HuH-7 (cell line): ENCODE data around the gene CHDH.

Experiments used
- DNase-seq: peaks from one replicate; pipeline ENCODE4 v3.0.0; 2011; ENCODE audit warnings: low spot score

CHDH gene

GRCh38 chr3:53823956-53824657, 22.1 kb downstream of the CHDH start:
- no peak for DNase-seq

- no peak for DNase-seq
These were observed 22.9 kb downstream of the CHDH start for GRCh38 chr3:53823026-53823955.

GRCh38 chr3:53822331-53822741, 23.9 kb downstream of the CHDH start:
- no peak for DNase-seq

- DNase-seq = no peak
These were observed 24.5 kb downstream of the CHDH start for GRCh38 chr3:53821631-53822121.

- no peak for DNase-seq
These were observed 25.3 kb downstream of the CHDH start for GRCh38 chr3:53820756-53821580.

GRCh38 chr3:53820084-53820483, 26.1 kb downstream of the CHDH start:
- no peak for DNase-seq

- DNase-seq = no peak
These were observed 26.9 kb downstream of the CHDH start for GRCh38 chr3:53819163-53819868.

- no peak for DNase-seq
These were observed 27.7 kb downstream of the CHDH start for GRCh38 chr3:53818221-53819162.

GRCh38 chr3:53817809-53818208, 28.4 kb downstream of the CHDH start:
- DNase-seq = no peak

GRCh38 chr3:53817211-53817610, 29.0 kb downstream of the CHDH start:
- DNase-seq = no peak

- no peak for DNase-seq
These were observed 29.8 kb downstream of the CHDH start for GRCh38 chr3:53816425-53816824.

- no peak for DNase-seq
These were observed 30.6 kb downstream of the CHDH start for GRCh38 chr3:53815651-53816050.

- no peak for DNase-seq
These were observed 31.2 kb downstream of the CHDH start for GRCh38 chr3:53815067-53815466.

- no peak for DNase-seq
These were observed 32.3 kb downstream of the CHDH start for GRCh38 chr3:53813876-53814275.

- DNase-seq = no peak
These were observed 33.0 kb downstream of the CHDH start for GRCh38 chr3:53813229-53813628.

- DNase-seq = no peak
These were observed 33.8 kb downstream of the CHDH start for GRCh38 chr3:53812434-53812833.

GRCh38 chr3:53811143-53811927, 34.9 kb downstream of the CHDH start:
- no peak for DNase-seq

GRCh38 chr3:53809764-53810400, 36.3 kb downstream of the CHDH start:
- no peak for DNase-seq

- no peak for DNase-seq
These were observed 37.0 kb downstream of the CHDH start for GRCh38 chr3:53809267-53809666.
